Epidermal melanocyte (primary cell): Measurements from ENCODE around the gene LSS.
"Not testable (repeated sequence)": the region's sequence is repeated elsewhere in the genome, so short reads cannot be mapped to it uniquely, and the experiment has no call there.

Source experiments
- DNase-seq: peaks from one replicate; pipeline ENCODE4 v3.0.0; 2011; ENCODE audit warnings: low spot score; ENCODE audit not compliant: insufficient read length

Gene LSS

GRCh38 chr21:46140352-46141003 is 88.1 kb downstream of the LSS start:
- DNase-seq: not testable (repeated sequence)

GRCh38 chr21:46139686-46140085 is 88.9 kb downstream of the LSS start:
- DNase-seq: no peak

DNA sequence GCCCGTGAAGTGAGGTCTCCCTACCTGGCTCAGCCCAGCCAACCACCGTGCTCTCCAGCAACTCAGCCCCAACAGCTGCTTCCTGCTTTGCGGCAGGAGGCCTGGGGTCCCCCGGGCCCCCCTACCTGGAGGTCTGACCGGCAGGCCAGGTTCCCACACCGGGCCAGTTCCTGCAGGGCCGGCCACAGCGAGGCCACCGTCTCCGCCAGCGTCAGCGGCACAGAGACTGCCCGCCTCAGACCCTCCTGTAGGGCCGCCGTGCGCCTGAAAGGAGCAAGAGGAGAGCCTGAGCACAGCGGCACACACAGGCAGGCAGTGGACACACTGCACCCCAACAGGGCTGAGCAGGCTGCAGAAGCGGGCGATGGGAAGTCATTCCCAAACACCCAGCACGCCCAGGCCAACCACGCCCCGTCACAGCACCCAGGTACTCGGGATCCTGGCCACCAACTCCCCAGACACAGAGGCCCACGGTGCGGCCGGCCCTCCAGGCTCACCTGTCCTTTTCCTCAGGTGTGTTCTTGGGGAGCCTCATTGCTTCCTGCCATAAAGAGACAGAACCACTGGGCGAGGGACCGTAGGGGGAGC is 90.1 kb downstream of the LSS start:
- no peak for DNase-seq
